T-helper 2 cell (primary cell): Measurements from ENCODE around the gene USP17L17.
A peak's percentile ranks its signal among the peaks of the same experiment; 100 is the strongest.
"Not testable (repeated sequence)": the region's sequence is repeated elsewhere in the genome, so short reads cannot be mapped to it uniquely, and the experiment has no call there.

ENCODE experiments used
- DNase-seq, 5 experiments: peaks; one replicate each; pipeline versions ENCODE4 v3.0.0 to v3.0.0-alpha.2; 2012 to 2022
- total RNA-seq, 2 donors: gene quantifications; one replicate each; lab custom pipeline; 2026; lab: John Stamatoyannopoulos, UW

Gene USP17L17, protein sequence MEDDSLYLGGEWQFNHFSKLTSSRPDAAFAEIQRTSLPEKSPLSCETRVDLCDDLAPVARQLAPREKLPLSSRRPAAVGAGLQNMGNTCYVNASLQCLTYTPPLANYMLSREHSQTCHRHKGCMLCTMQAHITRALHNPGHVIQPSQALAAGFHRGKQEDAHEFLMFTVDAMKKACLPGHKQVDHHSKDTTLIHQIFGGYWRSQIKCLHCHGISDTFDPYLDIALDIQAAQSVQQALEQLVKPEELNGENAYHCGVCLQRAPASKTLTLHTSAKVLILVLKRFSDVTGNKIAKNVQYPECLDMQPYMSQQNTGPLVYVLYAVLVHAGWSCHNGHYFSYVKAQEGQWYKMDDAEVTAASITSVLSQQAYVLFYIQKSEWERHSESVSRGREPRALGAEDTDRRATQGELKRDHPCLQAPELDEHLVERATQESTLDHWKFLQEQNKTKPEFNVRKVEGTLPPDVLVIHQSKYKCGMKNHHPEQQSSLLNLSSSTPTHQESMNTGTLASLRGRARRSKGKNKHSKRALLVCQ
- 0 reads per million in 2 donors for total RNA-seq

GRCh38 chr4:9243579-9243978 lies at the start of gene USP17L17:
TSS of gene USP17L17 (plus strand) at chr4:9243879. CDS start at chr4:9243879, 0 bp downstream.
- not testable (repeated sequence) for DNase-seq

DNA sequence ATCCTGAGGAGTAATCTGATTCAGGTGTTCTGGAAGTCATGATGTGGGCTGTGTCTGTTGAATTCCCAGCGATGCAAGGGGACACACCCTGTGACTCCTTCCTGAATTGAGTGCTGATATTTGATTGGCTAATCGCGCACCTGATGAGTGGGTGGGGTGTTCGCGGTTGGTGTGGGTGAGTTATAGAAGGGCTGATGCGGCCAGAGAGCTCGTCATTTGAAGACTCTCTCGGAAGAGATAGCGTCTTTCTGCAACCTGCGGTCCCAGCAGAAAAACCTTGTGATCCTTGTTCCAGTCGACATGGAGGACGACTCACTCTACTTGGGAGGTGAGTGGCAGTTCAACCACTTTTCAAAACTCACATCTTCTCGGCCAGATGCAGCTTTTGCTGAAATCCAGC lies 33.3 kb upstream of the USP17L17 start, which contains the start of gene USP17L10:
Gene USP17L10 (plus strand): TSS at position 301 of the 400 bp plus-strand sequence. CDS start 0 bp downstream, at position 301.
- not testable (repeated sequence) for DNase-seq

- not testable (repeated sequence) for DNase-seq
These were observed 29.0 kb upstream of the USP17L17 start for GRCh38 chr4:9214701-9215100.

- DNase-seq = not testable (repeated sequence)
These were observed 28.6 kb upstream of the USP17L17 start, which contains the start of gene USP17L11 for GRCh38 chr4:9215105-9215504. TSS of gene USP17L11 (plus strand) at chr4:9215405. CDS start at chr4:9215405, 0 bp downstream.

GRCh38 chr4:9219852-9220251 lies 23.8 kb upstream of the USP17L17 start, which contains the start of gene USP17L12:
TSS of gene USP17L12 (plus strand) at chr4:9220152. CDS start at chr4:9220152, 0 bp downstream.
- DNase-seq = not testable (repeated sequence)

DNA sequence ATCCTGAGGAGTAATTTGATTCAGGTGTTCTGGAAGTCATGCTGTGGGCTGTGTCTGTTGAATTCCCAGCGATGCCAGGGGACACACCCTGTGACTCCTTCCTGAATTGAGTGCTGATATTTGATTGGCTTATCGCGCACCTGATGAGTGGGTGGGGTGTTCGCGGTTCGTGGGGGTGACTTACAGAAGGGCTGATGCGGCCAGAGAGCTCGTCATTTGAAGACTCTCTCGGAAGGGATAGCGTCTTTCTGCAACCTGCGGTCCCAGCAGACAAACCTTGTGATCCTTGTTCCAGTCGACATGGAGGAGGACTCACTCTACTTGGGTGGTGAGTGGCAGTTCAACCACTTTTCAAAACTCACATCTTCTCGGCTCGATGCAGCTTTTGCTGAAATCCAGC lies 19.1 kb upstream of the USP17L17 start, which contains the start of gene USP17L13:
Gene USP17L13 (plus strand): TSS at position 301 of the 400 bp plus-strand sequence. CDS start 0 bp downstream, at position 301.
- not testable (repeated sequence) for DNase-seq

GRCh38 chr4:9230249-9230648 lies 13.4 kb upstream of the USP17L17 start:
- not testable (repeated sequence) for DNase-seq

DNA sequence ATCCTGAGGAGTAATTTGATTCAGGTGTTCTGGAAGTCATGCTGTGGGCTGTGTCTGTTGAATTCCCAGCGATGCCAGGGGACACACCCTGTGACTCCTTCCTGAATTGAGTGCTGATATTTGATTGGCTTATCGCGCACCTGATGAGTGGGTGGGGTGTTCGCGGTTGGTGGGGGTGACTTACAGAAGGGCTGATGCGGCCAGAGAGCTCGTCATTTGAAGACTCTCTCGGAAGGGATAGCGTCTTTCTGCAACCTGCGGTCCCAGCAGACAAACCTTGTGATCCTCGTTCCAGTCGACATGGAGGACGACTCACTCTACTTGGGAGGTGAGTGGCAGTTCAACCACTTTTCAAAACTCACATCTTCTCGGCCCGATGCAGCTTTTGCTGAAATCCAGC lies 9.6 kb upstream of the USP17L17 start, which contains the start of gene USP17L15:
Gene USP17L15 (plus strand): TSS at position 301 of the 400 bp plus-strand sequence. CDS start 0 bp downstream, at position 301.
- DNase-seq = not testable (repeated sequence)

DNA sequence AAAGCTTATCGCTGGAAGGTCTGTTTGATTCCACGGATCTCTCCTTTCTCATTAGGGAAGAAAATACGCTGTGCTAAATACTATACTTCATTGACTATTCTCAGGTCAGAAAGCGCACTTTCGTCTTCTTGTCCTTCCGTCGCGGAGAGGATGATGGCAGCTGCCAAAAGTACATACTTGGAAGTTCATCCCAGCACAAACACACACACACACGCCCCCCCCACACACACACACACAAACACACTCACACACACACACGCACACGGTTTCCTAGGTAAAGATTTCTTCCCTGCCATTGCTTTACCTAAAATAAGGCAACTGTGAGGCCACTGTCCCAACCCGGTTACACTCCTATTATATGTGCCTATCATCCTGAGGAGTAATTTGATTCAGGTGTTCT lies 5.2 kb upstream of the USP17L17 start:
- not testable (repeated sequence) for DNase-seq

DNA sequence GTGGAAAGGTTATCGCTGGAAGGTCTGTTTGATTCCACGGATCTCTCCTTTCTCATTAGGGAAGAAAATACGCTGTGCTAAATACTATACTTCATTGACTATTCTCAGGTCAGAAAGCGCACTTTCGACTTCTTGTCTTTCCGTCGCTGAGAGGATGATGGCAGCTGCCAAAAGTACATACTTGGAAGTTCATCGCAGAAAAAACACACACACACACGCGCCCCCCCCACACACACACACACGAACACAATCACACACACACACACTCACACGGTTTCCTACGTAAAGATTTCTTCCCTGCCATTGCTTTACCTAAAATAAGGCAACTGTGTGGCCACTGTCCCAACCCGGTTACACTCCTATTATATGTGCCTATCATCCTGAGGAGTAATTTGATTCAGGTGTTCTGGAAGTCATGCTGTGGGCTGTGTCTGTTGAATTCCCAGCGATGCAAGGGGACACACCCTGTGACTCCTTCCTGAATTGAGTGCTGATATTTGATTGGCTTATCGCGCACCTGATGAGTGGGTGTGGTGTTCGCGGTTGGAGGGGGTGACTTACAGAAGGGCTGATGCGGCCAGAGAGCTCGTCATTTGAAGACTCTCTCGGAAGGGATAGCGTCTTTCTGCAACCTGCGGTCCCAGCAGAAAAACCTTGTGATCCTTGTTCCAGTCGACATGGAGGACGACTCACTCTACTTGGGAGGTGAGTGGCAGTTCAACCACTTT lies 4.4 kb downstream of the USP17L17 start, which contains the start of gene USP17L18:
Gene USP17L18 (plus strand): TSS at position 678 of the 728 bp plus-strand sequence. CDS start 0 bp downstream, at position 678.
- DNase-seq = peak in 2 of 5 experiments; percentile 0 to 5

DNA sequence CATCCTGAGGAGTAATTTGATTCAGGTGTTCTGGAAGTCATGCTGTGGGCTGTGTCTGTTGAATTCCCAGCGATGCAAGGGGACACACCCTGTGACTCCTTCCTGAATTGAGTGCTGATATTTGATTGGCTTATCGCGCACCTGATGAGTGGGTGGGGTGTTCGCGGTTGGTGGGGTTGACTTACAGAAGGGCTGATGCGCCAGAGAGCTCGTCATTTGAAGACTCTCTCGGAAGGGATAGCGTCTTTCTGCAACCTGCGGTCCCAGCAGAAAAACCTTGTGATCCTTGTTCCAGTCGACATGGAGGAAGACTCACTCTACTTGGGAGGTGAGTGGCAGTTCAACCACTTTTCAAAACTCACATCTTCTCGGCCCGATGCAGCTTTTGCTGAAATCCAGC lies 9.4 kb downstream of the USP17L17 start, which contains the start of gene USP17L19:
Gene USP17L19 (plus strand): TSS at position 301 of the 400 bp plus-strand sequence. CDS start 0 bp downstream, at position 301.
- not testable (repeated sequence) for DNase-seq

DNA sequence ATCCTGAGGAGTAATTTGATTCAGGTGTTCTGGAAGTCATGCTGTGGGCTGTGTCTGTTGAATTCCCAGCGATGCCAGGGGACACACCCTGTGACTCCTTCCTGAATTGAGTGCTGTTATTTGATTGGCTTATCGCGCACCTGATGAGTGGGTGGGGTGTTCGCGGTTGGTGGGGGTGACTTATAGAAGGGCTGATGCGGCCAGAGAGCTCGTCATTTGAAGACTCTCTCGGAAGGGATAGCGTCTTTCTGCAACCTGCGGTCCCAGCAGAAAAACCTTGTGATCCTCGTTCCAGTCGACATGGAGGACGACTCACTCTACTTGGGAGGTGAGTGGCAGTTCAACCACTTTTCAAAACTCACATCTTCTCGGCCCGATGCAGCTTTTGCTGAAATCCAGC lies 14.1 kb downstream of the USP17L17 start, which contains the start of gene USP17L20:
Gene USP17L20 (plus strand): TSS at position 301 of the 400 bp plus-strand sequence. CDS start 0 bp downstream, at position 301.
- DNase-seq = not testable (repeated sequence)

- DNase-seq = not testable (repeated sequence)
These were observed 18.9 kb downstream of the USP17L17 start, which contains the start of gene USP17L21 for GRCh38 chr4:9262572-9262971. TSS of gene USP17L21 (plus strand) at chr4:9262872. CDS start at chr4:9262872, 0 bp downstream.

GRCh38 chr4:9267319-9267718 lies 23.6 kb downstream of the USP17L17 start, which contains the start of gene USP17L22:
TSS of gene USP17L22 (plus strand) at chr4:9267619. CDS start at chr4:9267619, 0 bp downstream.
- DNase-seq = not testable (repeated sequence)

DNA sequence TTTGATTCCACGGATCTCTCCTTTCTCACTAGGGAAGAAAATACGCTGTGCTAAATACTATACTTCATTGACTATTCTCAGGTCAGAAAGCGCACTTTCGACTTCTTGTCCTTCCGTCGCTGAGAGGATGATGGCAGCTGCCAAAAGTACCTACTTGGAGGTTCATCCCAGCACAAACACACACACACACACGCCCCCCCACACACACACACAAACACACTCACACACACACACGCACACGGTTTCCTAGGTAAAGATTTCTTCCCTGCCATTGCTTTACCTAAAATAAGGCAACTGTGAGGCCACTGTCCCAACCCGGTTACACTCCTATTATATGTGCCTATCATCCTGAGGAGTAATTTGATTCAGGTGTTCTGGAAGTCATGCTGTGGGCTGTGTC lies 28.0 kb downstream of the USP17L17 start:
- DNase-seq = peak in 1 of 5 experiments; percentile 23
